SU-DHL-6 (cell line): Measurements from ENCODE around the gene IRF7.

Source experiments
- EZH2phosphoT487 ChIP-seq: fragments of 200-600 bp; sonication (generic), shearing (Covaris generic); conservative IDR thresholded peaks from 2 replicates; pipeline ENCODE4 v1.6.1; 2018; ENCODE audit warnings: mild to moderate bottlenecking, antibody characterized with exemption, low read length, moderate library complexity, mixed read lengths
- TF ChIP-seq, protein P1 (sequence below): fragments of 200-600 bp; sonication (generic); IDR thresholded peaks from one replicate; pipeline ENCODE4 v1.5.1; 2017; ENCODE audit warnings: antibody characterized with exemption, mild to moderate bottlenecking, low read length, moderate library complexity; ENCODE audit not compliant: insufficient read depth, poor library complexity, severe bottlenecking

DNA sequence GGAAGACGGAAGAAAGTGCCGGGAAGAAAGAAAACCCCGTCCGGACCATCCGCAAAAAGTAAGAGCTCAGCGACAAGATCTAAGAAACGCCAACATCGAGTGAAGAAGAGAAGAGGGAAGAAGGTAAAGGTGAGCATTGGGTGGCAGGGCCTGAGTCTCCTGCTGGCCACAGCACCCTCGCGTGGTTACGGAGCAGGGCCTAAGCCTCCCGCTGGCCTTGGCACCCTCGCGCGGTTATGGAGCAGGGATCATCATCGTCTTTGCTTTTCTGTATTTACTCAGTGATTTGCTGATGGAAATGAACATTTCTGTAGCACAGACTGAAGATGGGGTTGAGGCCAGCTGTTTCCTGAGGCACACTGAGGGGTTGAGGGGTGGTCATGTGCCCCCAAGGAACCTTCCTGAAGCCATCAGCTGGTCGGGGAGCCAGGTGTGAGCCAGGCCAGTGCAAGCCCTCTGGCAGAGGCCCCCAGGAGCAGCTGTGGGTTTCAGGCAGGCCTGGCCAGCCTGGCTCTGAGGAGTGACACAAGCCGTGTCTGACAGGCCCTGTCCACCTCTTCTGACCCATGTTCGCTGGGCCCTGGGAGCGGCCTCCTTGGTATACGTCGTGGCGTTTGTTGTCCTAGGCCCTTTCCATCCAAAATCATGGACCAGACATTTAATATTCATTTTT, 14.0 kb downstream of the IRF7 start:
- TF ChIP-seq, protein P1, sequence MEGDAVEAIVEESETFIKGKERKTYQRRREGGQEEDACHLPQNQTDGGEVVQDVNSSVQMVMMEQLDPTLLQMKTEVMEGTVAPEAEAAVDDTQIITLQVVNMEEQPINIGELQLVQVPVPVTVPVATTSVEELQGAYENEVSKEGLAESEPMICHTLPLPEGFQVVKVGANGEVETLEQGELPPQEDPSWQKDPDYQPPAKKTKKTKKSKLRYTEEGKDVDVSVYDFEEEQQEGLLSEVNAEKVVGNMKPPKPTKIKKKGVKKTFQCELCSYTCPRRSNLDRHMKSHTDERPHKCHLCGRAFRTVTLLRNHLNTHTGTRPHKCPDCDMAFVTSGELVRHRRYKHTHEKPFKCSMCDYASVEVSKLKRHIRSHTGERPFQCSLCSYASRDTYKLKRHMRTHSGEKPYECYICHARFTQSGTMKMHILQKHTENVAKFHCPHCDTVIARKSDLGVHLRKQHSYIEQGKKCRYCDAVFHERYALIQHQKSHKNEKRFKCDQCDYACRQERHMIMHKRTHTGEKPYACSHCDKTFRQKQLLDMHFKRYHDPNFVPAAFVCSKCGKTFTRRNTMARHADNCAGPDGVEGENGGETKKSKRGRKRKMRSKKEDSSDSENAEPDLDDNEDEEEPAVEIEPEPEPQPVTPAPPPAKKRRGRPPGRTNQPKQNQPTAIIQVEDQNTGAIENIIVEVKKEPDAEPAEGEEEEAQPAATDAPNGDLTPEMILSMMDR = no peak
- no peak for TF ChIP-seq EZH2phosphoT487
